ENCODE results near the gene ORC3.
A peak's percentile ranks its signal among the peaks of the same experiment; 100 is the strongest.
"Not testable (repeated sequence)": the region's sequence is repeated elsewhere in the genome, so short reads cannot be mapped to it uniquely, and the experiment has no call there.

ORC3 gene

DNA sequence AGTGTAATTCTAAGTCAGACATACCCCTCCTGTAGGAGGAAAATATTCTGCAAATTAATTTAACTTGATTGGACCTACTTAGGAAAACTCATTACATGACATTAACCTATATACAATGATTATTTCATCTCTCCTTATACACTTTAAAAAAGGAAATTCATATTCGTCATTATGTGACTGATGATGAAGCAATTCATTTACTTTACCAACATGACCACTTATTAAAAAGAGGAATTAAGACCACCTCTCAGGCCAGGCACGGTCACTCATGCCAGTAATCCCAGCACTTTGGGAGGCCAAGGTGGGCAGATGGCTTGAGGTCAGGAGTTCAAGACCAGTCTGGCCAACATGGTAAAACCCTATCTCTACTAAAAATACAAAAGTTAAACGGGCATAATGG, 100.5 kb downstream of the ORC3 start:
- H3K4me3 ChIP-seq (ENCODE audit: low read depth, low read length): no peak overlapping the region

DNA sequence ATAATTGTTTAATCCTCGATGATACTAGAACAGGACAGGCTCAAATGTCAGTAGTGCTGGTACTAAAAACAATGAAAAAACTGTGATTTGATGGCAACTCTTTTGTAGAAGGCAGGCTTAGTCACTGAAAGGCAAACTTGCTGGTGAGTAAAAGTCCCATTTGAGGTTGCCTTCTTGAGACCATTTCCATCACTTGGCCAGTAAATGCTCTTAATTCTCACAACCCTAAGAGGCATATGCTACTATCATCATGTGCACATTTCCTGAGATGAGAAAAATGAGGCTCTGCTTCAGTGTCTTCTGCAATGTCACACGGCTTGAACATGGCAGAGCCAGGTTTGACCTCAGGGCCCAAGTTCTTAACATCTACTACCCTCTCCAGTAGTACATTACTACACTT, 102.2 kb downstream of the ORC3 start:
- no peak overlapping the region for H3K4me3 ChIP-seq (ENCODE audit: low read depth, low read length)

DNA sequence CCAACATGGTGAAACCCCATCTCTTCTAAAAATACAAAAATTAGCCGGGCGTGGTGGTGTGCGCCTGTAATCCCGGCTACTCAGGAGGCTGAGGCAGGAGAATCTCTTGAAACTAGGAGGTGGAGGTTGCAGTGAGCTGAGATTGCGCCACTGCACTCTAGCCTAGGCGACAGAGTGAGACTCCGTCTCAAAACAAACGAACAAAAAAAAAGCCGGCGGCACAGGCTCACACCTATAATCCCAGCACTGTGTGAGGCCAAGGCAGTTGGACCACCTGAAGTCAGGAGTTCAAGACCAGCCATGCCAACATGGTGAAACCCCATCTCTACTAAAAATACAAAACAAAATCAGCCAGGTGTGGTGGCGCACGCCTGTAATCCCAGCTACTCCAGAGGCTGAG, 106.9 kb downstream of the ORC3 start:
- not testable (repeated sequence) for H3K4me3 ChIP-seq (ENCODE audit: low read depth, low read length)

DNA sequence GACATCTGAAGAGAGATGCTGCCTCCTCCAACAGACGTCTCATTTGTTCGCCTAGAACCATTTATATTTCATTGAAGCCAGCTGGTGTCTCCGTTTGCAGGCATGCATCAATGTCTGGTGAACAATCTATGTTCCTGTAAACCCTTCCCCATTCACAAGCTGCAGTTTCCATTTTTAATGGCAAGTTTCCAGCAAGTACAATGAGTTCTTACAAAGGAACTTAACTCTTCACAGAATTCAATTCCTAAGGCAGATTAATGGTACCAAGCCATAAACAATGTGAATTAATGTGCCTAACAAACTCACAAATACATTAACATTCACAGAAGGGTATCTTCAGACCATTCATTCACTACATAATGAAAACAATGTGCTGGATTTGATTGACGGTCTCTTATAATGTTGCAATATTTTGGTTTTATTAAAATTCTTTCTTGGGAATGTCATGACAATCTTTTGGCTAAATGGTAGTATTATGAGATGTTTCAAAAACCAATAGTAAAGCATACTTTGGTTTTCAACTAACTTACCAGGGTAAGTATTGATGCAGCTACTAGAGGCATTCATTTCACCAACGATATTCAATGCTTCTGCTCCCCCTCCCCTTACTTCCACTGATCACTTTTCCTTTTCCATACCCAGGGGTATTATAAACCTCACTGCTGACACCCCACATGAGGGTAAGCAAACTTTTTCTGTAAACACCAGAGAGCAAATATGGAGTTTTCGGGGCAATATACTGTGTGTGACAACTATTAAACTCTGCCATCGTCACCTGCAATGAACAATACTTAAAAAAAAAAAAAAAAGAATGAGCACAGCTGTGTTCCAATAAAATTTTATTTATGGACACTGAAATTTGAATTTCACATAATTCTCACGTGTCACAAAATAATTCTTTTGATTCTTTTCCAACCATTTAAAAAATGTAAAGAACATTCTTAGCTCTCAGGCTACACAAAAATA, 107.9 kb downstream of the ORC3 start:
- H3K4me3 ChIP-seq (ENCODE audit: low read depth, low read length): no peak overlapping the region

DNA sequence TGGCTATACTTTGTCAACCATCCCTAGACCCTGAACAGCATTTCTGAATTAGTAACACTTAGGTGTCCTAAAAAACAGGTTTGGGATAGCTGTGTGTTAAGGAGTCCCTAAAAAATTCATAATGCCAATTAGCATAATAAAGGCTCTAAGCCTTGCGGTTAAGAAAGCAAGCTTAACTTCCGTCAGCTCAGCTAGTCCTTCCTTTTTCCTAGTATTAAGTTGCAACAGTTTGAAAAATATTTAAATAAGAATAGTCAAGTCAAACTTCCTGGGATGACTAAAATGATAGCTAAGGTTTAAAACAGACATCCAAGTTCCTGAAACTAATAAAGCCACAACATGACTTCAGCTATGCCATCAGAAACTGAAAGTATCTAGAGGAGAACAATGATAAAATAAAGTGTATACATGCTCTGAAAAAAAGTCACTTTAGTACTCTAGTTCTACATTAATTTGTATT, 108.6 kb downstream of the ORC3 start:
- peak overlapping the region; percentile 93 for H3K4me3 ChIP-seq (ENCODE audit: low read depth, low read length)

DNA sequence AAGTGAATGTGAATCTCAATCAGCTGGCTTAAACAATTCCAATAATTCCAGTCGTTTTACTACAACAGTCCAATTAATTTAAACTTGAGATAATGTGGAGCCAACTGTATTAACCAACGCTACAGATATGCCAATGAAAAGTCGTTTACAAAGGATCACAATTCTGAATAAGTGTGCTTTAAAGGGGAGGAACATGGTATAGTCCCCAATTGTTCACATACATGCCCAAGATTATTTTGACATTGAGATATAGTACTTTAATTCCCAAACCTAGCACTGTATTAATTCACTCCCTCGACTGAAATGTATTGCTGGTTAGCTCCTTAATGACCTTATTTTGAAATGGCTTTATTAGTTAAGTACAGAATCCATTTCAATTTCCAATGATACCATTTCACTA, 109.6 kb downstream of the ORC3 start:
- peak overlapping the region; percentile 93 for H3K4me3 ChIP-seq (ENCODE audit: low read depth, low read length)

DNA sequence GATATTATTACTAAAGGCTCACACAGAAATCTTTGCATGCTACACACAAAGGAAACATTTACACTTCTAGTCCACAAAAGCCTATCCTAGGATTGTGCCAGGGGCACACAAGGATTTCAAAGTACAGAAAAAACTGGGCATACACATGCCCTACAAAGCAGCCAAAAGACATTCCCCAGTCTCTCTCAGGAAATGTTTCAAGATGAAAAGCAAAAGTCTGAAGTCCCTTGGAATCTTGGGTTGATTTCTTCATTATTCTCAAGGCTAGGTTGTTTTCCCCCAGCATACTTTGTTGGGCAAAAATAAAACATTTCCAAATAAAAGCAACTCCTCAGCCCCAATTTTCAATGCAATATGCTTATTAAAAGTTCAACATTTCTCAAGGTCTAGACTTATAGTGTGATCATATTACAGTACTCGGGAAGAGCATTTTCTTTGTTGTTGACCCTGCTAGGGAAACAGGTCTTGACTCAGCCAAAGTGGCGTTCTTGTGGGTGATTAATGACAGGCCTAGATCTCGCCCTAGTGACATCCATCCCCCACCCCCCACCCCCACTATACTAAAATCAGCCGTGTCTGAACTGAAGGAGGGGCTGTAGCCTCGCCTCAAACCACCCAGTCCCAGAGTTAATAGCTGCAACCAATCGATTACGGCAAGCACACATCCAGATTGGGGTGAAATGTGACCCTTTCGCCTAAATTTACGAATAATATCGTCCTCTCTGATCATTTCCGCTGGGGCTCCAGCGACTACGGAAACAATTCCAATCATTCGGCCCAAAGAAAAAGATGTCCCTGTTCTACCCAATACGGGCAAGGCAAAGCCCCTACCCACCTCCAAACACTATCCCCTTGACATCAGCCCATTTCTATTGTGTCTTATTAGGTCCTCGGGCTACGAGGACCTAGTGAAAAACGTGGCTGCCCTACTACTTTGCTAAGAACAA, 110.7 kb downstream of the ORC3 start:
- H3K4me3 ChIP-seq (ENCODE audit: low read depth, low read length): peak overlapping the region; percentile 93

DNA sequence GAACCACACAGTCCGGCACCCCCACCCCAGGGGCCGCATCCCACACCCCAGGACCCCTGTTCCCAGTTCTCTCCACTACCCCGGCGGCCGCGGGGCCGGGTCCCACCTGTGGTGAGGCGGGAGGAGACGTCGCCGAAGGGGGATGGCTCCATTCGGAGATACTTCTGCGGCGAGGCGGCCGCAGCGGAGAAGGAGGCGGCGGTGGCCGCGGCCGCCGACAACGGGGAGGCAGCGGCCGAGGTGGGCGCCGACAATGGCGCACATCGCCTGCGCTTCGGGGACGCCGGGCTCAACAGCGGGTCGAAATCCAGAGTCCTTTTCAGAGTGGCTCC, 111.4 kb downstream of the ORC3 start:
- H3K4me3 ChIP-seq (ENCODE audit: low read depth, low read length): peak overlapping the region; percentile 93

DNA sequence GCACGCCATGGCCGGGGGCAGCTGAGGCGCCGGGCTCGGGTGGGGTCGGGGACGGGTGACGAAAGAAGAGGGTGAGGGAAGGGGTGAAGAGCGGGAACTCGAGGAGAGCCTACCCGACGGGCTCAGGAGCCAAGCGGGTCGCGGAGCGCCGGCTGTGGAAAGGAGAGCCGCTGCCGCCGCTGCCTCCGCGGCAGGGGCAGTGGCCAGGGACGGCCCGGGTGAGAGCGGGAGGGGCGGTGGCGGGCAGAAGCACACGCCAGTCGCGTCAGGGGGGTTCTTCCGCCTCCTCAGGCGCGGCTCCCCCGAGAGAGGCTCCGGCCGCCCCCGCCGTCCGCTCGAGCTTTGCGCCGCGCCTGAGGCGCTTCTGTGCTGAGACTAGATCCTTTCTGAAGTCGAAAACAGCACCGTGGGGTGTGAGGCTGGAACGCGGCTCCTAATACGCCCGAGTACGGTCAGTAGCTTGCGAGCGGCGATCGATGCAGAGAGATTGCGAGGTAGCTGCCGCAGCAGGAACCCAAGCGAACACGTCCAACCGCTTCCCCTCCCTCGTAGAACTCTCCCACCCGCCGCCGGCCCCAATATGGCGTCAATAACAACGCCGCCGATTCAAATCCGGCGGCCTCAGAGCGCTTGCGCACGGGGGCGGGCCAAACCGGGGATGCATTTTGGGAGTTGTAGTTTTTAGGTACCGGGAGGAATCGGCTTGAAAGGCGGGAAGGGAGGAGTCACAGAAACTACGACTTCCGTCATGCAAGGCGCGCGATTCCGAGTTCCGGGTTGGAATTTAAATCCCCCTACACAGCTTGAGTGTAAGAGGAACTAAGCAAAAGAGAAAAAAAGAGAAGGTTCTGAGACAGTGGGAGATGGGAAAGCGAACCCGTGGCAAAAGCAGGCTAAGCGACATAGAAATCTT, 112.0 kb downstream of the ORC3 start, which contains the start of gene AKIRIN2:
AKIRIN2 (minus strand) TSS at position 558 of the 913 bp plus-strand sequence; CDS start at position 9, 549 bp downstream.
- H3K4me3 ChIP-seq (ENCODE audit: low read depth, low read length): peak within 1 kb of the TSS; percentile 93

DNA sequence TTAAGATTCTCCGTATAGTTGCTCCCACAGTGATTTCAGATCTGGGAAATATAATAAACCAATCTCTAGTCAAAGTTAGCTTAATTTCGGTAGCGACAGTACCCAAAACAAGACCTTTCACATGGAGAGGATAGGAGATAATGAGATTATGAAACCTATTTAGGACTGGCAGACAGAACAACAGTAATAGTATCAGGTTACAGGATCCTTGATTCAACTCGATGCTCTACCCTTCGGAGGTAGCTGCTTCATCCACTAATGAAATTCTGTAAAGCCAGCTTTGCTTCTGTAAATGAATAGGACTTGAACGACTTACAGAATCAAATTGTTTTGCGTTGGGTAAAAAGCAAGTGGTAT, 112.6 kb downstream of the ORC3 start:
- H3K4me3 ChIP-seq (ENCODE audit: low read depth, low read length): peak overlapping the region; percentile 47

DNA sequence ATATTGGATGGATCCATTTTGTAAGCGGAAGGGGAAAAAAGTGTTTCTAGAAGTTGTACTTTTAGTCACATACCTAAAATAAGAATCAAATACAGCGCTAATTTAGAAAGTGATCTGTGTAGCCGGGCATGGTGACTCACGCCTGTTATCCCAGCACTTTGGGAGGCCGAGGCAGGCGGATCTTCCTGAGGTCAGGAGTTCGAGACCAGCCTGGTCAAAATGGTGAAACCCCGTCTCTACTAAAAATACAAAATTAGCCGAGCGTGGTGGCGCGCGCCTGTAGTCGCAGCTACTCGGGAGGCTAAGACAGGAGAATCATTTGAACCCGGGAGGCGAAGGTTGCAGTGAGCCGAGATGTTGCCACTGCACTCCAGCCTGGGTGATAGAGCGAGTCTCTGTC, 113.1 kb downstream of the ORC3 start:
- peak overlapping the region; percentile 47 for H3K4me3 ChIP-seq (ENCODE audit: low read depth, low read length)

DNA sequence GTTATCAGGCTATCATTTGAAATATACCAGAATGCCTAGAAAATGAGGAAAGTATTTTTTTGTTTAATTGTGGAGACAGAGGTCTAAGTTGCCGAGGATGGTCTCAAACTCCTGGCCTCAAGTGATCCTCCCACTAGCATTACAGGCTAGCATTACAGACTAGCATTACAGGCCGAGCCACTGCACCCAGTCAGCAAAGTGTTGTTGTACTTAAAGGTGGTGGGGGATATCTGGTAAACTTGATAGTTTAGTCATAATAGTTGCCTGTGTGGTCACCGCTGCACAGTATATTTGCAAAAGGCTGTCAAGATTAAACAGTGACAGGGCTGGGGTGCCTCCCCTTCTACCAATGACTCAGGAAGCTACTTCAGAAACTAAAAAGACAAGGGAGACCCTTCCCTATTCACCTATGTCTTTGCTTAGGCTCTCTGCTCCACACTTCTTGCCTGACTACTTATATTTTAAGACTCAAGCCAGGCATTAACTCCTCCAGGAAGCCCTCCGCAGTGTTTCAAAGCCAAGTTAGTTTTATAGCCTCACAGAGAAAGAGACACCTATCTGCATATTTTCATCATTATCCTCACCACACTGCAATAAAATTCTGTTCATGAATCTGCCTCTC, 115.2 kb downstream of the ORC3 start:
- no peak overlapping the region for H3K4me3 ChIP-seq (ENCODE audit: low read depth, low read length)

DNA sequence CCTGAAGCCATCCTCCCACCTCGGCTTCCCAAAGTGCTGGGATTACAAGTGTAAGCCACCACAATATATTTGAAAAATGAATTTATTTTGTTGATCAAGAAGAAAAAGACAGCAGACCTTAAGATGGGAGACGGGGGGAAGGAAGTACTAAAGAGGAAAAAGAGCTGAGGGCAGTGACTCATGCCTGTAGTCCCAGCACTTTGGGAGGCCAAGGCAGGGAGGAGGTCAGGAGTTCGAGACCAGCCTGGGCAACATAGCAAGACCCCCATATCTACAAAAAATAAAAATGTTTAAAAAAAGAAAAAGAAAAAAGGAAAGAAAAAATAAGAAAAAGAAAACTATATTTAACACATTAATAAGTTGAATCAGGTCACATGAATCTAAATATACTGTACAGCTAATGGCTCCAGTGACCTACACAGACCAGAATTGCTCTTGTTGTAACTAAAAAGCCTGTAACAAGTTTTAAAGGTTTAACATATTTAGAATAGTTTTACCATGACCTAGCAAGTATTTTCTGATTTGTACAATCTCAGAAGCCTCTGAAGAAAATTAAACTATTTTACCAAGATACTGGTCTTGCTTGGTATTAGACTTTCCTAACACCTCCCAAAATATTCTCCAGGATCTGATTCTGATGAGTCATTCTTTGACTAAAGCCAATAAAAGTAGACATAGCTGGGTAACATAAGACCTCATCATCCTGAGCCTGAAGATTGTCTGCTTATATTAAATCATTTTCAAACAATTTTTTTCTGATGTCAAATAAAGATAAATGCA, 116.4 kb downstream of the ORC3 start:
- no peak overlapping the region for H3K4me3 ChIP-seq (ENCODE audit: low read depth, low read length)

DNA sequence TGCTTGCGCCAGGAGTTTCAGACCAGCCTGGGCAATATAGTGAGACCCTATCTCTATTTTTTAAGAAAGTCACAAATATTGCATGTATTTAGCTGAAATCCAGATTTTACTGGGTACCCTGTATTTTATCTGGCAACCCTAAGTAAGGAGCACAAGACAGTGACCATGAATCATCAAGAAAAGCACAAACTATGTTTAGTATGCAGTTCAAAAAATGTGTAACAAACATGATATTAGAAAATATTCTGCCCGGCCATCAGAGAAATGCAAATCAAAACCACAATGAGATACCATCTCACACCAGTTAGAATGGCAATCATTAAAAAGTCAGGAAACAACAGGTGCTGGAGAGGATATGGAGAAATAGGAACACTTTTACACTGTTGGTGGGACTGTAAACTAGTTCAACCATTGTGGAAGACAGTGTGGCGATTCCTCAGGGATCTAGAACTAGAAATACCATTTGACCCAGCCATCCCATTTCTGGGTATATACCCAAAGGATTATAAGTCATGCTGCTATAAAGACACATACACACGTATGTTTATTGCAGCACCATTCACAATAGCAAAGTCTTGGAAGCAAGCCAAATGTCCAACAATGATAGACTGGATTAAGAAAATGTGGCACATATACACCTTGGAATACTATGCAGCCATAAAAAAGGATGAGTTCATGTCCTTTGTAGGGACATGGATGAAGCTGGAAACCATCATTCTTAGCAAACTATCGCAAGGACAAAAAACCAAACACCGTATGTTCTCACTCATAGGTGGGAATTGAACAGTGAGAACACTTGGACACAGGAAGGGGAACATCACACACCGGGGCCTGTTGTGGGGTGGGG, 118.9 kb downstream of the ORC3 start:
- H3K4me3 ChIP-seq (ENCODE audit: low read depth, low read length): not testable (repeated sequence)

DNA sequence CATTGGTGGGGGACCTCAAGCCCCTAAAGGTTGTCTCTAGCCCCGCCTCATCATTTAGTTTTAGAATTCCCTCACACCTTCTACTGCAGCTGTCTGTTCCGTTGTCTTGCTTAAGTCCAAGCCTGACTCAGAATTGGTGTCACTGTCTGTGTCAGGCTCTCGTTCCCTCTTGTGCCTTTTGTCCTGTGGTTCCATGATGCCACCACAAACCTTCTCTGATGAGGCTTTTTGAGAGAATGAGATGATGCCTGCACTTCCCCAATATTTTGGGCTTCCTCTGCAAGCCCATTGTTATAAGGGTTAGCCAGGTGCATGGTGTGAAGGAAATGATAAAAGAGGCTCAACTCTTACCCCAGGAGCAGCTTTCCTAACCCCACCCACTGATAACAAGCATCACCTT, 120.2 kb downstream of the ORC3 start:
- H3K4me3 ChIP-seq (ENCODE audit: low read depth, low read length): no peak overlapping the region

DNA sequence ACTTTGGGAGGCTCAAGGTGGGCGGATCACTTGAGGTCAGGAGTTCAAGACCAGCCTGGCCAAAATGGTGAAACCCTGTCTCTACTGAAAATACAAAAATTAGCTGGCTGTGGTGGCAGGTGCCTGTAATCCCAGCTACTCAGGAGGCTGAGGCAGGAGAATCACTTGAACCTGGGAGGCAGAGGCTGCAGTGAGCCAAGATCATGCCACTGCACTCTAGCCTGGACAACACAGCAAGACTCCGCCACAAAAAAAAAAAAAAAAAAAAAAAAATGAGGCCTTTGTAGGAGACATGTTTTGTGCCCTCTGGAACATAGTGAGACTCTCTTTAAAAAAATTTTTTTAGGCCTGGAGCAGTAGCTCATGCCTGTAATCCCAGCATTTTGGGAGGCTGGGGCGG, 122.8 kb downstream of the ORC3 start:
- not testable (repeated sequence) for H3K4me3 ChIP-seq (ENCODE audit: low read depth, low read length)

DNA sequence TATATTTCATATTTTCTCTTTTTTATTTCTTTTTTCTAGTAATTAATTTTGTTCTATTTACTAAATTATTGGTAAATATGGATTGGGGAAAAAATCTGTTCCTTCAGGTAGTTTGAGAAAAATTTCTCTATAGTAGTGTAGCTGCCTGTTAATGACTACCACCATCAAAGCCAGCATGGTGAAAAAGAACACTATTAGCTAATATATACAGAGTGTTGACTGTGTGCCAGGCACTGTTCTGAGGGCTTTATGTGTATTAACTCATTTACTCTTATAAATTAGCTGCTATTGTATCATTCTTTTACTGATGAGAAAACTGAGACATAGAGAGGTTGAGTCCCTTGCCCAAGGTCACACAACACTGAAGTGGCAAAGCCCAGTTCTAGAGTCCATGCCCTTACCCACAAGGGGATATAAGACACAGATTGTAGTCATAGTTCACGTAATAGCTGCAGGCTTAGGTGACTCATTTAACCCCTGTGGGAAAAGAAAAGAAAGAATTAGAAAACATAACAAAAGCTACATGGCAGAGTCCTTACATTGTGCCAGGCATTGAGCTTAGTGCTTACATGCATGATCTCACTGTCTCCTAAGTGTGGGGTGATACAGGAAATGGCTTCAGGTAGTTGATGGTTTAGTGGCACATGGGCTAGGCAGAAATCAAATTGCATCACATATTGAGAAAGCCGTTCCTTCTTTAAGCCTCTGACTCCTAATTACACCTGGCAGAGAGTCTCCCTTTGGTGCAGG, 124.3 kb downstream of the ORC3 start:
- H3K4me3 ChIP-seq (ENCODE audit: low read depth, low read length): no peak overlapping the region

Measured in iPS-11a (cell line).